NCI-H2196 treated with DMSO at 0.1 percent for 48 hours (cell line): ENCODE results near the gene FGD3.

Source experiments
- DNase-seq: peaks from one replicate; lab custom pipeline; 2025; ENCODE audit not compliant: unreplicated experiment; lab: John Stamatoyannopoulos, UW

Gene FGD3

DNA sequence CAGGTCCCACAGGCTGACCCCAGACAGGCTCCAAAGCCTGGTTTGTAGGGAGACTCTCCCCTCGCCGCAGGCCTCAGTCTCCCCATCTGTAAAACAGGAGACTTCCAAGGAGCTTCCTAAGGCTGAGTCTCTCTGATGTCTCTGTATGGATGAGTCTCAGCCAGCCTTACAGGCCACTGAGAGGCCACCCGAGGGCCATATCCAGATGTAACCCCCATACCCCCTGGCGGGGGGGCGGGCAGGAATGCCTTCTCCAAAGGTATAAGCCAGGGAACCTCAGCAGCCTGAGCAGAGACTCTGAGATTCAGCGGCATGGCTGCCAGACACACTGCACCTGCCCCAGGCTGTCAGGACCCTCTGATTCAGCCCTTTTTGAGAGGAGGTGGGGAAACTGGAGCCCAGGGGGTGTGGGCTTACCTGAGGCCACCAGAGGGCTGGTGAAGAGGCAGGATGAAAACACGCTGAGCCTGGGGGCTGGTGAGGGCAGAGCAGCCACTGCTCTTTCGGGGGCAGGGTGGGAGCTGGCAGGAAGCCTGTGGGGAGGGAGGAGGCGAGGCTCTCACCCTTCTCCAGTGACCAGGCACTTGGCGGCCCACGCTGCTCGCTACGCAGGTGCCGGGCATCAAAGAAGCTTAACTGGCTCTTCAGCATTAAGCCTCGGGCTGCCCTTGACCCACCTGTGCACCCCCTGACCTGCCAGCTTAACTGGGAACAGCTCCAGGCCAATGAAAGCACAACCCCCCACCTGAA is 105.6 kb downstream of the FGD3 start:
- DNase-seq, result no peak

DNA sequence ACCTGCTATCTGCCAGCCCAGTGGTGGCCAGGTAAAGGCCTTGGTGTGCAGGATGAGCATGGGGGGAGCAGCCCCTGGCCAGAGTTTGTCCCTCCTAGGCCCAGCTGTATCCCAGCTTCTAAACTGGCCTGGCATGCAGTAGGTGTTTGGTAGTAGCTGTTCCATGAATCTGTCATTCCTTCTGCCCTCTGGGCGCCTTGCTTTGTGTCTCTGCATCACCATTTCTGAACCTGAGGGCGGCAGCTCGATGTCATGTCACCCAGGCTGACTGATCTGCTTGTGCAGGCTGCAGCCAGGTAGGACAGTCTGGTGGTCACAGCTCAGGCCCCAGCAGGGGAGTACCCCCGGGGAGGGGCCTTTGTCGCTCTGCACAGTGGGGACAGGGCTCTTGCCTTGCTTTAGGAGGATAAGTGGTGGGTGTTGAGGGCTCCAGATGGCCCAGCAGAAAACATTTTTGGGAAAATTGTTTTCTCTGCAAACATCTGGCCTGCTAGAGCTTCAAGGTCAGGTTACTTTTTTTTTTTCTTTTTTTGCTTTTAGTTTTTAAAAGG is 106.5 kb downstream of the FGD3 start:
- DNase-seq, result no peak

DNA sequence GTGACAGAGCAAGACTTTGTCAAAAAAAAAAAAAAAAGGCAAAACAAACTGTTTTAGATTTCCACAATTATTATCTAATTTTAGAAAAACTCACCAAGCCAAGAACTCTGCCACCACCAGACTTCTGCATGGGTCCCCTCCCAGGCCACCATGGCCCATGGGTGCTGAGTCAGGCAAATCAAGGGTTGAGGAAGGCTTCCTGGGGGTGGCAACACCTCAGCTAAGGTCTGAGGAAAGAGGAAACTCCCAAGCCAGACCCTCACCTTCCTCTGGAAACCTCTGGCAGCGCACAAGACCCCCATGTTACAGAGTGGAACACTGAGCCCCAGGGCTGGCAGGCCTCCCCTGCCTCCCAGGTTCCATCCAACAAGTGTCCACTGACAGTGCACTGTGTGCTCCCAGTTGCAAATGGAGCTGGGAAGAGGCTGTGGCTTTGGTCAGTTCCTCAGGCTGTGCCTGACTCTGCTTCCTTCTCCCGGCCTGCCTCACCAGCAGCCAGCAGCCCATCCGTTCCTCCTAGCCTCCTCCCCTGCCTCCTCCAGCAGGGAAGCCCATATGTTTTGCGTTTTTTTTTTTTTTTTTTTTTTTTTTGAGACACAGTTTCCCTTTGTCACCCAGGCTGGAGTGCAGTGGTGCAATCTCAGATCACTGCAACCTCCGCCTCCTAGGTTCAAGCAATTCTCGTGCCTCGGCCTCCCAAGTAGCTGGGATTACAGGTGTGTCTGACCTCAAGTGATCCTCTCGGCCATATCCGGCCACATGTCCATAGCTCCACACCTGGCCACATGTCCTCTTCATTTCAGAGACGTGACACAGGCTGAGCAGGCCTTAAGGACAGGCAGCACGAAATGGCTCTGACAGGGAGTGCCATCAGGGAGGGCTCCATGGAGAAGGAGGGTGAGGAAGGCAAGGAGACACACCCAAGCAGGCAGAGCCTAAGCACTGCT is 107.7 kb downstream of the FGD3 start:
- DNase-seq, result no peak

DNA sequence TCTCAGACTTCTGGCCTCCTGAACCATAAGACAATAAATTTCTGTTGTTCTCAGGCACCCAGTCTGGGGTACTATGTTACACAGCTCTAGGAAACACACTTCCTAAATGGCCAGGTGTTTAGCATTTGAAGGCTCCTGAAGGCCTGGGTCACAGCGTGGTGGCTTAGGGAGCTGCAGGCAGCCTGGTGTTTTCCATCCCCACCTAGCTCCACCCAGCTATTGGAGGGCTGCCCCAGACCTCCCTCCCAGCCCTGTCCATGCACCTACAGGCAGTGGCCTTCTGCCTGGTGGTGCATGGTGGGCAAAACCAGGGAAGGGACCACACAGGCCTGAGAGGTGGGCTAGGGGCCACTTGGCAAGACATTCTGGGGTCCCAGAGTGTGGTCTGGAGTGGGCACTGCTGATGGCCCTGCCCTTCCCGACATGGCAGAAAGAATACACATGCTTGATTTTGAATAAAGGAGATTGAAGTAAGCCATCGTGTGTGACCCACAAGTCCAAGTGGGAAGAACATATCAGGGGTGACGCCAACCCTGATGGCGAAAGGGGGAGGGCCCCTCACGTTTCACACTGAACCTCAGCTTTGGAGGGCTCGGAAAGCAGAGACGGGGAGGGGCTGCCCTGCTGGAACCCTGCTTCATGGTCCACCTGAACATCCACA is 109.8 kb downstream of the FGD3 start:
- no peak for DNase-seq

DNA sequence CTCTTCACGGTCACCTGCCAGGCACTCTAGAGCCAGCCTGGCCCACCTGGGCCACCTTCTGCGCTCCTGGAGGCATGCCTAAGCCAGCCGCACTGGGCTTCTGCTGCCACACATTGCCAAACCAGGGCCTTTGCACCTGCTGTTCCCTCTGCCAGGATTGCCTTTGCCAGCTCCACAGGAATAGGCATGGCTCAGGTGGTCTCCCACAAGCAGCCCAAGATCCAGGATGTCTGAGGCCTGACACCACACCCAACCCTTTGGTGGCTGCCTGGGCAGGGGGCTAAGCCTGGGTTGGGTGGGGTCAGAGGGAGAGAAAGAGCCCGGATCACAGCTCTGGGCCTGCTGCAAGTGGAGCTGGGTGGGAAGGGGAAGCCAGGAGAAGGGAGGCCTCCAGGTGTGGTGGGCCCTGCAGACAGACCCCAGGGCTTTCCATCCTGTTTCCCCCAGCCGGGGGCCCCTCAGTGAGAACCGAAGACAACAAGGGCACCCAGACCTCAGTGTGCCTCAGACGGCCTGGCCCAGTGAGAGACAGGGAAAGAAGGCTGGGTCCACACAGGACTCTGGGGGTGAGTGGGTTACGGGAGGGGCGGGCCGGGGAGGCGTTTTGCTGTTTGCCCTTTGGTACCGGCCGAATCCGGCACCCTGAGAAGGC is 110.5 kb downstream of the FGD3 start:
- no peak for DNase-seq

DNA sequence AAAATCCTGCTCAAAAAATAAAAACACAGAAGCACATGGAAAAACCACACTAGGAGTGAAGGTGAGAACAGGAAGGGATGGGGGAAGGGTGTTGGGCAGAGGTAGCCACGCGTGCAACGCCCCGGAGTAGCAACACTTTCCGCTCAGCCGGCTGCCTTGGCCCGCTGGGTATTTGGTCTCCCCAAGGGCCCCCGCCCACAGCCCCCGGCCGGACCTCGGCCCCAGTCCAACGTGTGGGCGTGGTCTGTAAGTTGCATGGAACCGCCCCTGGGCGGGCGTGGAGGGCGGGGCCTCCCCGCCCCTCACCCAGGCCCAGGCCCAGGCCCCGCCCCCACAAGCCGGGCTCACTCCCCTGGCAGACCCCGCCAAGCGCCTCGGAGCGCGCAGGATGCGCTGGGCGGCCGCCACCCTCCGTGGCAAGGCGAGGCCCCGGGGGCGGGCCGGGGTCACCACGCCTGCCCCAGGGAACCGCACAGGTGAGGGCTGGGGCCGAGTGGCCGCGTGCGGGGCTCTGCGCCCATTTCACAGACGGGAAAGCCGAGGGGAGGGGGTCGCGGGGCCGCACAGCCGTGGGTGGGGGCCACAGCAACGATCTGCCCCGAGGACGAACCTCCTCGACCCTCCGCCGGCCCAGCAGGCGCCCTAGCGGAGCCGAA is 111.2 kb downstream of the FGD3 start, which contains the start of gene SUSD3:
Gene SUSD3, plus strand, starts transcription at position 347 of the 656 bp plus-strand sequence. Its CDS starts 42 bp downstream, at position 389.
- no peak for DNase-seq

DNA sequence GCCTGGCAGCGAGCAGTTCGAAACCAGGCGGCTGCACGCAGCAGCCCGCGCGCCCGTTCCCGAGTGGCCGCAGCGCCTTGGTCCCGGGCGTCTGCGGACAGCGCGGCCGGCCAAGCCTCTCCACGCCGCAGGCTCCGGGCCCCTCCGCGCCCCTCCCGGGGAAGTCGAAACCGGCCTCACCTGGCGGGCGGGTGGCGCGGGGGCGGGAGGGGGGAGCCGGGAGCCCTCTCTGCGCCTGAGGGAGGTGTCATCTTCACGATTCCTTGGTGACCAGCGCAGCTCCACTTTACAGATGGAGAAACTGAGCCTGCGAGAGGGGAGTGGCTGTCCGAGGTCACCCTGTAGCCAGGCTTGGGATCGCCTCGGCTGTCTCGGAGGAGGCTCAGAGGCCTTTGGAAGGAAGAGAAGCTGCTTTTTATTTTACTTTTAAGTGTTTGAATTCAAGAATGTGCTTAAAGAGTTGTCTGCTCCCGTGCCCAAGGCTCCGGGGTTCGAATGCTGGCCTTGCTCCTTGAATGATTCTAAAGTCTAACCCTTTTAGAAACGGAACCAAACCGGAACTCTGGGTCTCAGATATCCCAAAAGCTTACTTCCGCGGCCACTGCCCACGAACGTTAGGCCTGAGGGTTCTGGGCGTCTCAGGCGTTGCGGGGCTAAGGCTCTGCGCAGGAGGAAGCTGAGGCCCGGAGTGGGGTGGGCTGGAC is 111.8 kb downstream of the FGD3 start:
- DNase-seq, result no peak

DNA sequence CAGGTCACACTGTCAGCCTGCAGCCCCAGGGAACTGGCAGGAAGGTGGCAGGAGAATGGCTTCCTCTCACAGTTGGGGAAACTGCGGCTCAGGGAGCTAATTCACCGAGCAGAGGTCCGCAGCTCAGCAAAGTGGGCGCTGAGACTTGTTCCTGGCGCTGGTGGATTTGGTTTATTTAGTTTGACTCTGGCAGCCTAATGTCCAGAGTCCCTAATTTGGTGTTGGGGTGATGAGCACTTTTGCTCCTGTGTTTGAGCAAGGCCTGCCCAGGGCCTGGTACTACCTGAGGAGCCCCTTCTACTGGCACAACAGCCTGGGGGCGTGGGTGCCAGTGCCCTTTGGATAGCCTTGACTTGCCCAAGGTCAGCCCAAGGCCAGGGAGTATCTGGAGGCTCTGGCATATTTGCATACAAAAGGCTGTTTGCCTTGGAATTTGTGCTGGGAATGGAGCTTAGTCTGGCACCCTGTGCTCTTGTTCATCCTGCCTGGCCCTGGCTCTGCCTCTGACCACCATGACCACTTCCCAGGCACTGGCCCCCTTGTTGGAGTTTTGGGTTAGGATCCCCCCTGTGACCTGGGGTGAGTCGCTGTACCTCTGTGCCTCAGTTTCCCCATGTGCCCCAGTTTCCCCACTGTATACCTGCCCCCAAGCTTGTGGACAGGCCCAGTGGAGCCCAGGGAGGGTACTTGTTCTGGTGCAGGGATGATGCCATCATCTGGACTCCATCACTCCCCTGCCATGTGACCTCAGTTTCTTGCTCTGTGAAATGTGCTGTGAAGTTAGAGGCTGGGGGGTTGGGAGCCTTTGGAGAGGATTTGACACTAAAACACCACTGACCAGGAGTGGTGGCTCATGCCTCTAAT is 112.6 kb downstream of the FGD3 start:
- no peak for DNase-seq

DNA sequence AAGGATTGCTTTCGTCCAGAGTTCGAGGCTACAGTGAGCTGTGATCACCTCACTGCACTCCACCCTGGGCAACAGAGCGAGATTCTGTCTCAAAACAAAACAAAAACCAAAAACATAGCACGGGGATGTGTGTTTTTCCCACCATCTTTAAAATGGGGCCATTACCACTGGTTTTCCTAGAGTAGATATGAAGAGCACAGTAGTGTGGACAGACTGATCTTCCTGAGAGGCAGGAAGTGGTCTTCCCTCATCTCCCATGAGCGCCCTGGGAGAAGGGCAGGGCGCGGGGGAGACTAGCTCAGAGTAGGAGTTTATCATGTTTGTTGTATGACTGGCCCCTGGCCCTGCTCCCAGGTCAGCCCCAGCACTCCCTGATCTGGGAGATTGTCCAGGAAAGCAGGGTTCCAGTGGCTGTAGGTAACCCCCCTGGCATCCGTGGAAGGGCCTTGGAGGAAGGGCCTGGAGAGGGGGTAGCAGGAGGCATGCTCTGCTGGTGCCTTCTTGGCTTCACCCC is 113.5 kb downstream of the FGD3 start:
- DNase-seq, result no peak

DNA sequence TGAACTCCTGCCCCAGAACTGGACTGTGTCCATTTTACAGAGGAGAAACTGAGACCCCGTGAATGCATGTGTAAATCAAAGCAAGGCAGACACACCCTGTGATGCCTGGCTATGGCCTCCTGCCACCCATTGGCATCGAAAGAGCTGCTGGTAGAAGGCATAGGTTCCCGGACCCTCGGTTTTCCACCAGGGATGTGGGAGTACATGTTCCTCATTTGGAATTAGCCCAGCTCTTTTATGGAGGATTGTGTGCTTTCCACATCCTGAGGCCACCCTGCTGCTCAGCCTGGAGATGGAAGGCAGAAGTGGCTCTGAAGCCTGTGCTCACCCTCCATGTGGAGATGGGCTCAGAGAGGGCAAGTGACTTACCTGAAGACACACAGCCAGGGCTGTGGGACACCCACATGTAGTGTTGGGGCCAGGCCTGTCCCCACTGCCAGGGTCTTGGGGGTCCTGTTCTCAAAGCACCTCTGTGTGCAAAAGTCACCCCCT is 114.0 kb downstream of the FGD3 start:
- no peak for DNase-seq

DNA sequence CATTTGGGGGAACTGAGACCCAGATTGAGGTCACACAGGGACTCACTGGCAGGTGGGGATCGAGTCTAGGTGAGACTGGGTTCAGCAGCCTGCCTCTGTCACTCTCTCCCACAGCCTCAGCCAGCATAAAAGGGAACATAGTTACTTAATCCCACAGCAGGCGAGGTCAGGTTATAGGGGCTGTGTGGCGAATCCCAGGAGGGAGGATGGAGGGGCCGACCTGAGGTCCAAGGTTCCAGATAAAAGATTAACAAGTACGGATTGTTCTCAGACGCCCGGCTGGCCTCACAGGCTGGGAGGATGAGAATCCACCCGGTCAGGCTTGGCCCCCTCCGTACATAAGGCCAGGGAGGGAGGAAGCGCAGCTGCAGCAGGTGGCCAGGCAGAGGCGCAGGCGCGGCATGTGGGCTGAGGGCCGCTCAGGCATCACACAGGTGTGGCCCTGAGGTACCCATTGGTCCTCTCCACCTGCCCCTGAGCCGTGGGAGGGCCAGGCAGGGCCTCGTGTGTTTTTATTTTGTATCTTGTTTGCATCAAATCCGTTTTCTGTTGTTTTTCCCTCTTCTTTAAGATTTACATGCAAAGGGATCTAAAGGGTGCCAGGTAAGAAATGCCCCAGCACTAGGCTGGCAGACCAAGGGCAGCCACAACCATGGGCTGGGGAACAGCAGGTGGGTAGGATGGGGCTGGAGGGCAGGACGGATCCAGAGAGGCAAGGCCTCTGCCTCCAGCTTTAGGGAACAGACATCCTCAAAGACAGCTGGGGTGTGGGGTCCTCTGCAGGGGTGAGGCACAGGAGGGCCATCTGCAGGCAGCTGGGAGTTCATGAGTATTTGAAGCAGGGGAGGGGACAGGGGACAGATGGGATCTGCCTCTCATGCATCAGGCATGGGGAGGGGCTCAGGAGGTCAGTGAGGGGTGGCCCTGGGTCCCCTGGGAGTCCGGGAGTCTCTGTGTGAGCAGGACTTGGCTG is 114.8 kb downstream of the FGD3 start:
- no peak for DNase-seq

DNA sequence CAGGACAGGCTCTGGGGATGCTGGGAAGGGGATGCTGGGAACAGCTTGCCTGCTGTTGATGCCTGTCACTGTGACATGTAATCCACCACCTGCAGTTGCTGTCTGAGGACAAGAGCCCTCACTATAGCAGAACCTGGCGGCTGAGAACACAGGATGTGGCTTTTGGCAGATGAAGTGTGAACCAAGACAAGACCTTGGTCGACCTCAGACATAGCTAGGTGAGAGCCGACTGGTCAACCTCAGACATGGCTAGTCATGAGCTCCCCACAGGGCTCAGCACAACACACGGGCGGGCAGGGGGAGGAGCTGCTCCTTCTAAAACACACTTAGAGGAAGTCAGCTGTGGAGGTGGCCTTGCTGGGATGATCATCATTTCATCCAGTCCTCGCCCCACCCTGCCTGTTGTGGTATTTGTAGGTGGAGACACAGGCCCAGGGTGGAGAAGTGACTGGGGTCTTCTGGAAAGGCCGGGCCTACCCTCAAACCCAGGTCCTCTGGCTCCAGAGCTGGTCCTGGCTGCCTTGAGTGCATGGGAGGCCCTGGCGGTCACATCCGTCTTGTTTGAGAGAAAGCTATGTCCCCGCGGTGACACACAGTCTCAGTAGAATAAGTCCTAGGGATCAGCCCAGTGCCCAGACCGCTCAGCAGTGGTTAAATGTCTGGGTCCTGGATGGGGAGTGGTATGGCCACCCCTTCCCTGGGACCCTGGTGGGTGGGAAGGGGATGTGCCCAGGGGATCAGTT is 117.2 kb downstream of the FGD3 start:
- peak; percentile 57 for DNase-seq

DNA sequence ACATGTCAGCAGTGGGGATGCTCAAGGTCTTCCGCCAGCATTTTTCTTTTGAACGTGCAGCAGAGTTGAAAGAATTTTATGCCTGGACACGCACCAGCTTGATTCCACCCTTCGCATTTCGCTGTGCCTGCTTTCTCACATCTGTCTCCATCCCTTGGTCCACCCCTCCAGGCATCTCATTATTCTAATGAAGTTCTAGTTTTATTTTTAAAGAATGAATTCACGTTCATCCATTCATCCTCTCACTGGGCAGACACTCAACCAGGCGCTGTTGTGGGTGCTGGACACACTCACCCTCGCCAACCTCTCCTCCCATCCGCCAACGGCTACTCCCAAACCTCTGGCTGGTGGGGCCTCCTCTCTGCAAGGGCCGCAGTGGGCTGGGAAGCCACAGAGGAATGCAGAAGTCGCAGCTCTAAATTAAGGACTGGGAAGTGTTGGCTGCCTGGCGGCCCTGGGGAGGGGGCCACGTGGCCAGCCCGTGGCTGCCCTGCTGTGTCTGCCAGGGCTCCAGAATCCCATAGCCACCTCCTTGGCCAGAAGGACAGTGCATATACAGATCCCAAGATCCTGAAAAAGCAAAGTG is 117.9 kb downstream of the FGD3 start:
- DNase-seq, result no peak

DNA sequence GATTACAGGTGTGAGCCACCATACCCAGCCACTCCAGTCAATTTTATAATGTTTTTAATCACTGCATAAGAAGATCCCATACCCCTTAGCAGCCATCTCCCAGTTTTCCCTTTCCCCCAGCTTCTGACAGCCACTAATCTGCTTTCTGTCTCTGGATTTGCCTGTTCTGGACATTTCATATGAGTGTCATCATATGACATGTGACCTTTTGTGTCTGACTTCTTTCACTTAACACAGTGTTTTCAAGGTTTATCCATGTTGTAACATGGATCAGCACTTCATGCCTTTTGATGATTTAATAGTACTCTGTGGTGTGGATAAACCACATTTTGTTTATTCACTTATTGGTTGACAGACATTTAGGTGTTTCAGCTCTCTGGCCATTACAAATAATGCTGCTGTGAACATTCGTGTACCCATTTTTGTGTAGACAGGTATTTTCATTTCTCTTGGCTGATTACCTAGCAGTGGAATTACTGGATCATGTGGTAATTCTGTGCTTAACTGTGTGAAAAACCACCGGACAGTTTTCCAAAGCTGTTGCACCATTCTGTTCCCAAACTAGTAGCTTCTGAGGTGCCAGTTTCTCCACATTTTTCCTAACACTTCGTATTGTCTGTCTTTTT is 119.8 kb downstream of the FGD3 start:
- no peak for DNase-seq

DNA sequence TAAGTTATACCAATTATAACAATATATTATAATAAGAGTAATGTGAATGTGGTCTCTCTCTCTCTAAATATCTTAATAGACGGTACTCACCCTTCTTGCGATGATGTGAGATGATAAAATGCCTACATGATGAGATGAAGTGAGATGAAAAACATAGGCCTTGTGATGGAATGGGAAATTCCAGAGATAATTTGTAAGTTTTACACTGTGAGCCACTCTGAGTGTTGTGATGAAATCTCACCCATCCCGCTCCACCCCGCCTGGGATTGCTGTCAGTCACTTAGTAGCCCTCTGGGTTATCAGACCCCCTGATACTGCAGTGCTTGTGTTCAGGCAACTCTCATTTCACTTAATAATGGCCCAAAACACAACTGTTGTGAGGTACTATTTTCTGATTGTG is 121.6 kb downstream of the FGD3 start:
- DNase-seq, result no peak

DNA sequence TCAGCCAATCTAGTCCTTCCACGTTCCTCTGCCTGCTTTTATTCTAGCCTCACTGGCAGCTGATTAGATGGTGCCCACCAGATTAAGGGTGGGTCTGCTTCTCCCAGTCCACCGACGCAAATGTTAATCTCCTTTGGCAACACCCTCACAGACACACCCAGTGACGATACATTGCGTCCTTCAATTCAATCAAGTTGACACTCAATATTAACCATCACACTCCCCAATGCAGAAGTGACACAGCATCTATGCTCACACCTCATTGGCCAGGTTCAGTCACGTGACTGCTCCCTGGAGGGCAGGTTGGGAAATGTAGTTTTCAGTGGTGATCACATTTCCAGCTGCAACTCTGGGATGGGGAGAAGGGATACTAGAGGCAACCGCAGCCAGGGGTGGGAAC is 124.1 kb downstream of the FGD3 start:
- no peak for DNase-seq
